ENCODE measurements around the gene CELF3.
"Not testable (repeated sequence)": the region's sequence is repeated elsewhere in the genome, so short reads cannot be mapped to it uniquely, and the experiment has no call there.

CELF3 gene

DNA sequence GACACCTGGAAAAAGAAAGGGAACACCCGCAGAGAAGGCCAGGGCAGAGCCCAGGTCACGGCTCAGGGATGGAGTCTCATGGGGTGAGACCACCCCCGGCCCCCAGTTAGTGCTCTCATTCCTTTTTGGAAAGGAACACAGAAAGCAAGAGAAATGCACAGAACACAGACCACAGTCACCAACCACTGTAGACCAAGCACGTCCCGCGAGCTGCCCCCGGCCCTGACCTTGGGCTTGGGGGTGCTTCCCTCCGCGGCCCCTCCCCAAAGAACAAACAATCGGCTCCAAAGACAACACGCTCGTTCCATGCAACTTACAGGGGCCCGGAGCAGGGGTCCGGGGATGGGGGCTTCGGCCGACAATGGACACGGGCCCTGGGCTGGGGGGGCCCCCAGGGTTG, 12.8 kb downstream of the CELF3 start:
- no peak for DNase-seq (ENCODE audit: low read depth)

DNA sequence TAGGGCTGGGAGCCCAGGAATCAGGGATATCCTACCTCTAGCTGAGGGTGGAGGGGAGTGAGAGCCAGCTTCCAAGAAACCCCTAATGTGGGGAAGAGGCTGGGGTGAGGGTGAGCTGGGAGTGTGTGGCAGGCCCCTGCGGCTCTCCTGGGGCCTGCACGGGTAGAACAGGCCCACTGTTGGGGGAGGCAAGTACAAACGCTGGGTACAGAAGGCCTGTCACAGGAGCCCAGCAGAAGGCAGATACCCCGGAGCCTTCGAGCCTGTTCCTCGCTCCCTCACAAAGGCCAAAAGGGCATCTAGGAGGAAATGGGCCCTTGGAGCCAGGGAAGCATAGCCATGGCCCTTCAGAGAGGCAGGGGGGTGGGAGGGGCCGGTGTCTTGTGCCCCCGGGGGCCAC, 13.7 kb downstream of the CELF3 start:
- no peak for DNase-seq (ENCODE audit: low read depth)

DNA sequence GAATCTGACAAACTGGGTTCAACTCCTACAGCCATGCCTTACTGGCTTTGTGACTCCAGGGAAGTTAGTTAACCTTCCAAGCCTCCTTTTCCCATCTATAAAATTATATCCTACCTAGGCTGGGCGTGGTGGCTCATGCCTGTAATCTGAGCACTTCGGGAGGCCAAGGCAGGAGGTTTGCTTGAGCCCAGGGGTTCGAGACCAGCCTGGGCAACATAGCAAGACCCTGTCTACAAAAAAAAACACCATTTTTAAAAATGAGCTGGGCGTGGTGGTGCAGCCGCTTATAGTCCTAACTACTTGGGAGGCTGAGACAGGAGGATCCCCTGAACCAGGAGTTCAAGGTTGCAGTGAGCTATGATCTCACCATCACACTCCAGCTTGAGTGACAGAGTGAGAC, 15.1 kb downstream of the CELF3 start:
- DNase-seq (ENCODE audit: low read depth) = no peak

DNA sequence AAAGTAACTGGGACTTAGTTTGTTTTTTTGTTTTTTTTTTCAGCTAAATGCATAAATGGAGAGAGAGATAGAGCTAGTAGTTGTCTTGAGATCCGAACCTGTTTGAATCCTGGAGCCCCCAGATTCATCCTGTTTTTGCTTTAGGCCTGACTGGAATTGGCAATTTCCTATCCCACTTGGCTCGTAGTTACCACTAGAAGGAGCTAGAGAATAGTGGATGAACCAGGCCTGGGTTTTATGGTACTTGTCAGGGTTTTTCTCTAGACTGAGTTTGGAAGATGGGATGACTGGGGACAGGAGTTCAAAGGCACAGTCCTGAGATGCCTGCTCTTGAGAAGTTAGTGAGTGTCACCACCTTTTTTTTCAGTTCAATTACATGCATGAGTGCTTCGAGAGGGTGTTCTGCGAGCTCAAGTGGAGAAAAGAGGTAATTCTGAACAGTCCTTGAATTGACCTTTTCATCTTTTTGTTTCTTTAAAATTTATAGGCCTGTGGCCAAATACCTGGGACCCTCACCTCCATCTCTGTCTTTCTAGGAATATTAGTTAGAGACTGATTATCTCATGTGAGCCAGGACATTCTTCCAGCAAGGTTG, 23.4 kb downstream of the CELF3 start:
- DNase-seq (ENCODE audit: low read depth) = no peak

DNA sequence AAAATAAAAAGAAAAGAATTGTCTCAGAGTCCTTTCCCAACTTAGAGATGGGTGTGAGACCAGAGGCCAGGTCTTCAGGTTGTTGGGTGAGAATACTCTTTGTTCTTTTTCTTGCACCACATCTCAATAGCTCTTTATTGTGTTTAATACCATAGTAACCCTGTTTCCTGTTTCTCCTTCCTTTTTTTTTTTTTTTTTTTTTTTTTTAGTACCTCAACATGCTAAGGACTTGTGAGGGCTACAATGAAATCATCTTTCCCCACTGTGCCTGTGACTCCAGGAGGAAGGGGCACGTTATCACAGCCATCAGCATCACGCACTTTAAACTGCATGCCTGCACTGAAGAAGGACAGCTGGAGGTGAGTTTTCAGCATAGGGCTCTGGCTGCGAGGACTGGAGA, 24.4 kb downstream of the CELF3 start:
- DNase-seq (ENCODE audit: low read depth) = no peak

DNA sequence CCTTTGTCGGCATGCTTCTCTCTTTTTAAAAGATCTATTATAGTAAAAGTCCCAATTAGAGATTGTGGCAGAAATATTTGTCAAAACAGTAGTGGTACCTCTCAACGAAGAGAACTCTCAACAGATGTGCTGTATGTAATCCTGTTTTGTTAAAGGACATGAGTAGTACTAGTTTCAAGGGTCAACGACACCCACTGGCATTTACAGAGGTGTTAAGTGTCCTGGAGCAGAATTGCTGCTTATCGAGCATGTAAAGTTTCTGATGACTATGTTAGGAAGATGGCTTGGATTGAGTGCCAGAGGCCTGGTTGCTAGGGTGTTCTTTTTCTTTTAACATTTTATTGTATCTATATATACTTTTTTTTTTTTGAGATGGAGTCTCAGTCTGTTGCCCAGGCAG, 27.1 kb downstream of the CELF3 start:
- DNase-seq (ENCODE audit: low read depth) = no peak

DNA sequence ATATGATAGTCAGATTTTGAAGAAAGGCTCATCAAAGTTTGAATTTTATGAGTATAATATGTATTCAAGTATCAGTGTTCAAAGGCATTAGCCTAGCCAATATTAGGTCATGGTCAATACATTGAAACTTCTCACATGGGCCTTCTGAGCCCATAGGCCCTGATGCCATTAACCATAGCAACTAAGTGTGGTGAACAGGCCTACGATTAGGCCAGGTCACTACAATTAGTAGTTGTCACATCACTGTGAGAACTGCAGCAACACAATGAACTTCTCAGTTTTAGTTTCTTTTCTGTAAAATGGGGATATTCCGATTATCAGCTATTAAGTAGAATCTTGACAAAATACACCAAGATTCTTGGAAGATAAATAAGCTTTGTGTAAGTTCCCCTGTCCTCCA, 30.0 kb downstream of the CELF3 start:
- no peak for DNase-seq (ENCODE audit: low read depth)

DNA sequence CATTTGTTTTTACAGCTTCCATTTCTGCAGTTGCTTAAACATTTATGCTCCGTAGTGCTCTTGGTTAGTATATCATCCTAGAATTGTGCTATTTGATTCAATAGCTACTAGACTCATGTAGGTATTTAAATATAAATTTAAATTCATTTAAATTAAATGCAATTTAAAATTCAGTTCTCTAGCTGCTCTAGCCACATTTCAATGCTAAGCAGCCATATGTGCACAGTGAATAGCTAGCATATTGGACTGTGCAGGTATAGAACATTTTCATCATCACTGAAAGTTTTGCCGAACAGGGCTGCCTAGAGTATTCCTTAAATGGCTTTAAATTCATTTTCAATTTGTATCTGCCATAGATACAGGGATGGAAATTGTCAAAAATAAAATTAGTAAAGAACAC, 32.5 kb downstream of the CELF3 start:
- DNase-seq (ENCODE audit: low read depth) = no peak

DNA sequence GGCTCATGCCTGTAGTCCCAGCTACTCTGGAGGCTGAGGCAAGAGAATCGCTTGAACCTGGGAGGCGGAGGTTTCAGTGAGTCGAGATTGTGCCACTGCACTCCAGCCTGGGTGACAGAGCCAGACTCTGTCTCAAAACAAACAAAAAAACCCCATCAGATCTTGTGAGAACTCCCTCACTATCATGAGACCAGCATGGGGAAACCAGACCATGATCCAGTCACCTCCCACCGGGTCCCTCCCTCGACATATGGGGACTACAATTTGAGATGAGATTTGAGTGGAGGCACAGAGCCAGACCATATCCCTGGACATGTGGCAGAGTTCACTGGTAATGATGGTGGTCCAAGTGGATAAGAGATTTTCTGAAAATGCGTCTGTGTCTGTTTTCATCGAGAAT, 33.7 kb downstream of the CELF3 start:
- not testable (repeated sequence) for DNase-seq (ENCODE audit: low read depth)

DNA sequence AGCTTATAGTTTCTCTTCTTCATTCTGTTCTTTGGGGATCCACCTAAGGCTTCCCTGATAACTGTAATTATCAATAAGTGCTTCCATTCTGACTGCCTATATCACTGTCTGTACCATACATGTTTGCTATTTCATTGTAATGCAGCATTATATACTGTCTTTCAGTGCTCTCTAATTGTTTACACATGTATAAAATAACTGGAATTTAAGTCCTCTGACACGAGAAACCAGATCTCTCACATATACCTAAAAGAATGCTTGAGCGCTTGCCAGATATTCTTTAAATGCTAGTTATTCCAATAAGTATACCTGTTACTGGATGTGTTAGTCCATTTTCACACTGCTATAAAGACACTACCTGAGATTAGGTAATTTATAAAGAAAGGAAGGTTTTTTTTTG, 34.7 kb downstream of the CELF3 start:
- DNase-seq (ENCODE audit: low read depth) = no peak

DNA sequence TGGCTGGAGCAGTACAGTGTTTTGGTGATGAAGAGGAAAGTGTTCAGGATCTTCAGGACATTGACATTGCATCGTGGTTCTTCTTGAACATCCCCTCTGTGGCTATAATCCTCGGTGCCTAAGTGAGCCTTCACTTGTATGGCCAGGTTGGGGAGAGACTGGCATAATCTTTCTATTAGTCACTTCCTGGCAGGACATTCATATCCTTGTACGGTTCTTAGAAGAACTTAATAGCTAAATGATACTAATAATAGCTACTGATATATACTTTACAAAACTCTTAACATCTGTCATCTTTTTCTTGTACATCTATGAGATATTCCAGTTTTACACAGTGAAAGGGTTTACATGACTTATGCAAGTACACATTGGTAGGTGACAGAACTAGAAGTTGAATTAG, 35.8 kb downstream of the CELF3 start:
- DNase-seq (ENCODE audit: low read depth) = no peak

DNA sequence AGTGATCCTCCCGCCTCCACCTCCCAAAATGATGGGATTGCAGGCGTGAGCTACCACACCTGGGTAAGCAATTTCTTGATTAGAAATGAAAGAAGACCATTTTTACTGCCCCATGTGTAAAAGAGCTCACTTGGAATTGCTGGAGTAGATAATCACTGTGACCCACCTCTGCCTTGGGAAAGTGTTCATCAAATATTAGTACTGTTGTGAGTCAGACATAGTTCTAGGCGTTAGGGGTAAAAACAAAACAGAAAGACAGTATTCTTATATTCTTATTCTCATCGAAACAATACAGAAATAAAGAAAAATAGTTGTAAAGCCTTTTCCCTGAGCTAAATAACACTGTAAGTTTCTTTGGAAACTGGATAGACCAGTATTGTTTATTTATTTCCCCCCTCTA, 36.2 kb downstream of the CELF3 start:
- DNase-seq (ENCODE audit: low read depth) = no peak

DNA sequence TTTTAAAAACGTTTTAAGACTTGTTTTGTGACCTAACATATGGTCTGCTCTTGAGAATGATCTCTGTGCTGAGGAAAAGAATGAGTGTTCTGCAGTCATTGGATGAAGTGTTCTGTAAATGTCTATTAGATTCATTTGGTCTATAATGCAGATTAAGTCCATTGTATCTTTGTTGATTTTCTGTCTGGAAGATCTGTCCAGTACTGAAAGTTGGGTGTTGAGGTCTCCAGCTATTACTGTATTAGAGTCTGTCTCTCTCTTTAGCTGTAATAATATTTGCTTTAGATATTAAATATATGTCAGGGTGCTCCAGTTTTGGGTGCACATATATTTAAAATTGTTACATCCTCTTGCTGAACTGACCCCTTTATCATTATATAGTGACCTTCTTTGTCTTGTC, 43.2 kb downstream of the CELF3 start:
- DNase-seq (ENCODE audit: low read depth) = no peak

DNA sequence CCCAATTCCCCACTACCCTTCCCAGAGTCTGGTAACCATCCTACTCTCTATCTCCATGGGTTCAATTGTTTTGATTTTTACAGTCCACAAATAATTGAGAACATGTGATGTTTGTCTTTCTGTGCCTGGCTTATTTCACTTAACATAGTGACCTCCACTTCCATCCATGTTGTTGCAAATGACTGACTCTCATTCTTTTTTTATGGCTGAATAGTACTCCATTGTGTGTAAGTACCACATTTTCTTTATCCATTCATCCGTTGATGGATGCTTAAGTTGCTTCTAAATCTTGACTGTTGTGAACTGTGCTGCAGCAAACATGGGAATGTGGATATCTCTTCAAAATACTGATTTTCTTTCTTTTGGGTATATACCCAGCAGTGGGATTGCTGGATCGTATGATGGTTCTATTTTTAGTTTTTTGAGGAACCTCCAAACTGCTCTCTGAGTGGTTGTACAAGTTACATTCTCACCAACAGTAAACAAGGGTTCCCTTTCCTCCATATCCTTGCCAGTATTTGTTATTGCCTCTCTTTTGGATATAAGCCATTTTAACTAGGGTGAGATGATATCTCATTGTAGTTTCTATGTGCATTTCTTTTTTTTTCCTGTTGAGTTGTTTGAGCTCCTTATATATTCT, 46.4 kb downstream of the CELF3 start:
- not testable (repeated sequence) for DNase-seq (ENCODE audit: low read depth)

DNA sequence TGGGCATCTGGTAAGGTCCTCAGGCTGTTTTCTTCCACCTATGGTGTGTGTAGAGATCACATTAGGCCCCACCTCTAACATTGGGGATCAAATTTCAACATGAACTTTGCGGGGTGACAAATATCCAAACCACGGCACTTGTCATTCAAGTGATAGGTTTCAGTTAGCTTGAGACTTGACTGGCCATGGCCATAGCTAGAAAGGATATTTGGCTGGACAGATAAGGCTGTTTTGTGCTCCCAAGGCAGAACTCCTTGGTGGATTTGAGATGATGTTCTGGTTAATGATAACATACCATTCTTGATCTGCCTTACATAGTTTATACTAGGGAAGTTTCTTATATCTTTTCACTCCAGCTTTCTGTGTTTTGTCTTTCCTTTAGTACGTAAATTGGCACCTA, 48.5 kb downstream of the CELF3 start:
- no peak for DNase-seq (ENCODE audit: low read depth)

DNA sequence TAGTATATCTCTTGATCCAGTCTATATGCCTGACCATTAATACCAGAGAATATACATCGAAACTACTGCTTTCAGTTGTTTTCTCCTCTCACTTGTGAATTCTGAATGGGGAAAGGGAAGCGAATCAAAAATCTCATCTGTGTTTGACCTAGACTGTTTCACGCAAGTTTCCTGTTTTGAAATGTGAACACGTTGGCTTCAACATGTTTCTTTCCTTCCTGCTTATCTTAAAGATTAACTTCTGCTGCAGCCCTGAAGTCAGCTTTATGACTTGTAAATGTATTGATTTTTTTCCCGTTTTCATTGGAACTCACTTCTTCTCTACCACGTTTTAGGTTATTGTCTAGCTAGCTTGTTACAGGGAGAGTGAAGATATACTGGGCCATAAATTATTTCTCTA, 54.9 kb downstream of the CELF3 start:
- DNase-seq (ENCODE audit: low read depth) = no peak

DNA sequence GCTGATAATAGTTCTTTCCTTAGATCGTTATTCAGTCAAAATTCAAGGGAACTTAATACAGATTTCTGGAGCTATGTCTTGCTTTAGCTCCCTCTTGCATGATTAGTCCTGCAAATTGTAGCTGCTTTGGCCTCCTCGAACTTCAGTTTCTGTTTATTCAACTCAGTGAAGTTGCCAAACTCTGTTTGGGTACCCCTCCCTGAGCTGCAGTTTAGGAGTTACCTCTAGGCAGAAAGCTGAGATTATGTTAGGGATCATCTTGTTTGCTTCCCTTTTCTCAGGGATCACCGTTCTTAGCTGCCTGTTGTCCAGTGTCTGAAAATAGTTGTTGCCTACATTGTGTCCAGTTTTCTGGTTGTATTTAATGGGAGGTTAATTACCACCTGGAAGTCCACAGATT, 61.2 kb downstream of the CELF3 start:
- no peak for DNase-seq (ENCODE audit: low read depth)

DNA sequence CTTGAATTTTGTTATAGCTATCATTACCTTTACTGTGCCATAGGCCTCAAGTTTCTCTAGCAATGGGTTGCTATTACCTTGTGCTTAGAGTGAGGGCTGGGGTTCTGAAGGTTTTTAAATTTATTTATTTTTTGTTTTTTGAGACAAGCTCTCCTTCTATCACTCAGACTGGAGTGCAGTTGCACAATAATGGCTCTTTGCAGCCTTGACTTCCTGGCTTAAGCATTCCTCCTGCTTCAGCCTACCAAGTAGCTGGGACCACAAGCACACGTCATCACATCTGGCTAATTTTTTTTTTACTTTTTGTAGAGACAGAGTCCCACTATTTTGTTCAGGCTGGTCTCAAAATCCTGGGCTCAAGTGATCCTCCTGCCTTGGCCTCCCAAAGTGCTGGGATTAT, 63.2 kb downstream of the CELF3 start:
- no peak for DNase-seq (ENCODE audit: low read depth)
